BLaER1 treated with 17β-estradiol and CSF1 and Interleukin-3, amounts not matched to agents 10 nM and 100 nM (cell line): ENCODE measurements around the gene ABCB9.

Experiments used
- H3K27ac ChIP-seq, 11 experiments: shearing (Covaris generic); formaldehyde crosslinking; 2 replicates each; pipeline ENCODE4 v1.8.1; 2022
- H3K27me3 ChIP-seq, 11 experiments: shearing (Covaris generic); formaldehyde crosslinking; 2 replicates each; pipeline ENCODE4 v1.8.1; 2022
- H3K36me3 ChIP-seq, 11 experiments: shearing (Covaris generic); formaldehyde crosslinking; 2 replicates each; pipeline ENCODE4 v1.8.1; 2022
- H3K4me1 ChIP-seq, 10 experiments: shearing (Covaris generic); formaldehyde crosslinking; 2 replicates each; pipeline ENCODE4 v1.8.1; 2022
- H3K4me2 ChIP-seq, 11 experiments: shearing (Covaris generic); formaldehyde crosslinking; 2 replicates each; pipeline ENCODE4 v1.8.1; 2022
- H3K4me3 ChIP-seq, 10 experiments: shearing (Covaris generic); formaldehyde crosslinking; 2 replicates each; pipeline ENCODE4 v1.8.1; 2022
- H3K9ac ChIP-seq, 11 experiments: shearing (Covaris generic); formaldehyde crosslinking; 2 replicates each; pipeline ENCODE4 v1.8.1; 2022
- H3K9me3 ChIP-seq, 11 experiments: shearing (Covaris generic); formaldehyde crosslinking; replicated peaks in 1 of 11; 2 replicates each; pipeline ENCODE4 v1.8.1; 2022
- H4K20me1 ChIP-seq, 11 experiments: shearing (Covaris generic); formaldehyde crosslinking; 2 replicates each; pipeline ENCODE4 v1.8.1; 2022
- Cebpa-rat ChIP-seq, 11 experiments: shearing (Covaris generic); IDR thresholded peaks; 2 replicates each; pipeline ENCODE4 v1.8.1; 2022

The ABCB9 gene

DNA sequence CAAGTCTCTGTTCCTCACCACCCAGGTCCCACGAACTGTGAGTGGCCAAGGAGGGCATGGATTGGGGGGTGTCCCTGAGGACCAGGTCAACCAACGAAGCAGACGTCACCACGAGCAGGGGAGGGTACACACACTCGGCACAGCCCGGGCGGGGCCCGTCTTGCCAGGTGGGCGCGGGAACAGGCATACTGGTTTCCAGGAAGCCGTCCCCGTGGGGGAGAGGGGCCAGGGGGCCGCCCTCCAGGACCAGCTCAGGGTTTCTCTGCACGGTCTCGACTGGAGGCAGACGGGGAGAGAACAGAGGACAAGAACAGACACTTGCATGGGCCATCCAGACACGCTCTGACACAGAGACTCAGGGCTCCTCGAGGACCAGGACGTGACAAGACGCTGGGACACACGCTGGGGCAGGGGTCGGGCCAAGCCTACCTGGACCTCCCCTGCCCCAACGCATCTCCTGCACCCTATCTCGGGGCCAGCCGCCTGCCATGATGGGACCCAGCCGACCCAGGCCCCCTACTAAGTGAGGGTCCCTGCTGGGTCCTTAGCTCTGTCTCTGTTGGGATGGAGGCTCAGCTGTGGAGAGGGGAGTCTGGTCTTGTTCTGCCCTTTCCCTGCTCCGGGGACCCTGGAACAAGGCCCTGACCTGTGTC is 25.5 kb upstream of the ABCB9 start:
- Histone ChIP-seq H4K20me1 (peaks cover 0 to 11% (median 0%) of the 10 kb centered on the region in 11 experiments; a peak in 3 of 22 replicates), H3K9ac (no peak overlapping the region), H3K27me3 (no peaks in the 10 kb centered on the region), H3K9me3 (no peaks in the 10 kb centered on the region), H3K4me3 (no peak overlapping the region), H3K4me2 (no peak overlapping the region), H3K4me1 (no peaks in the 10 kb centered on the region), H3K27ac (no peak overlapping the region), H3K36me3 (peaks cover 0 to 56% (median 11%) of the 10 kb centered on the region in 11 experiments; a peak in 10 of 22 replicates)
- no peak for TF ChIP-seq Cebpa-rat (IDR thresholded peaks at IDR 0.05)

DNA sequence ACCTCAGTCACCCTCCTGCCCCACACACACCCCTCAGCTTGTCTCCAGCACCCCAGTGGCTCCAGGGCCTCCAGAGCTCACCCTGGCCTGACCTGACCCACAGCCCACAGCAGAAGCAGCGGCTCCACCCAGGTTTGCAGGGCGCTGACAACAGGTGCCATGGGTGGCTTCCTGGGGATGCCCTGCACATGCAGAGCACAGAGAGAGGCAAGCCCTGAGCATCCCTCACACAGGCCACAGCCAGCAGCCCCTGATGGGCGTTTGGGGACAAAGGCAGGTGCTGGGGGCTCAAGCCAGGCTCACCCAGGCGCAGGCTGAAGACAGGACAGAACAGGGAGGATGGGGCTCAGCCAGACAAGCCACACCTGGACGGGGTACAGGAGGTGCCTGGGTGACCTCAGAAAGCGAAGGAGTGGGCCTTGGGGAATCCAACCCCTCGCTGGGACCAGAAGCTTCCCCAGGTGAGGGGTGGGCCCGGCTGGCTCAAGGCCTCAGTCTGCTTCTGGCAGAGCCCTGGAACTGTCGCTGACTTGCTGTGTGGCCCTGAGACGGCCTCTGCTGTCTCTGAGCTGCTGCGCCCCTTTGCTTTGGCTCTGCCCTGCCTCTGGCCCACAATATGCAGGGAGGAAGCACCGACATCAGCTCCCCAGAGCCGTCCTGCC is 24.8 kb upstream of the ABCB9 start:
- Histone ChIP-seq H3K9ac (no peak overlapping the region), H3K27me3 (no peaks in the 10 kb centered on the region), H3K27ac (no peak overlapping the region), H3K4me2 (no peak overlapping the region), H3K9me3 (no peaks in the 10 kb centered on the region), H3K36me3 (peaks cover 0 to 55% (median 14%) of the 10 kb centered on the region in 11 experiments; a peak in 10 of 22 replicates), H3K4me1 (no peaks in the 10 kb centered on the region), H4K20me1 (peaks cover 0 to 15% (median 0%) of the 10 kb centered on the region in 11 experiments; a peak in 3 of 22 replicates), H3K4me3 (no peak overlapping the region)
- no peak for TF ChIP-seq Cebpa-rat (IDR thresholded peaks at IDR 0.05)

DNA sequence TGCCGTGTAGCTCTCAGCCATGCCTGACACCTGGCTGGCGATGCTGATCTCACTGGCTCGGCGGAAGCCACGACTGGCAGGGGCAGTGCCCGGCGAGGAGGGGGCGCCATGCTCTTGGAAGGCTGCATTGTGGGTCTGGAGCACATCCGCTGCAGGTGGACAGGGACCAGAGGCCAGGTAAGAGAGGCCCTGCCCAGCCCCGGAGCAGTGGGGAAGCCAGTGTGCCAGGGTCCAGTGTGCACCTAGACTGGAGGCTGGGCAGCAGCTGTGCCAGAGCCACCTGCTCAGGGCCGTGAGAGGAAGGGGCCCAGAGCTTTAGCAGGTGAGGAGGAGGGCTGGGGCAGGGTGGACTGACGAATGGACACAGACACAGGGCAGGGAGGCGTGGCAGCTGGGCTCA is 24.3 kb upstream of the ABCB9 start:
- peaks cover 0 to 17% (median 0%) of the 10 kb centered on the region in 11 experiments; a peak in 6 of 22 replicates for H4K20me1 ChIP-seq
- H3K9ac ChIP-seq = no peak overlapping the region
- 0 out of 20 replicates have a peak, but pooled peaks cover 0 to under 1% (median 0%) of the 10 kb centered on the region in 10 experiments for H3K4me1 ChIP-seq
- H3K4me2 ChIP-seq = no peak overlapping the region
- peaks cover 0 to 59% (median 19%) of the 10 kb centered on the region in 11 experiments; a peak in 11 of 22 replicates for H3K36me3 ChIP-seq
- H3K27ac ChIP-seq = no peak overlapping the region
- H3K9me3 ChIP-seq = no peaks in the 10 kb centered on the region
- no peak overlapping the region for H3K4me3 ChIP-seq
- no peak for TF ChIP-seq Cebpa-rat (IDR thresholded peaks at IDR 0.05)
- no peaks in the 10 kb centered on the region for H3K27me3 ChIP-seq

DNA sequence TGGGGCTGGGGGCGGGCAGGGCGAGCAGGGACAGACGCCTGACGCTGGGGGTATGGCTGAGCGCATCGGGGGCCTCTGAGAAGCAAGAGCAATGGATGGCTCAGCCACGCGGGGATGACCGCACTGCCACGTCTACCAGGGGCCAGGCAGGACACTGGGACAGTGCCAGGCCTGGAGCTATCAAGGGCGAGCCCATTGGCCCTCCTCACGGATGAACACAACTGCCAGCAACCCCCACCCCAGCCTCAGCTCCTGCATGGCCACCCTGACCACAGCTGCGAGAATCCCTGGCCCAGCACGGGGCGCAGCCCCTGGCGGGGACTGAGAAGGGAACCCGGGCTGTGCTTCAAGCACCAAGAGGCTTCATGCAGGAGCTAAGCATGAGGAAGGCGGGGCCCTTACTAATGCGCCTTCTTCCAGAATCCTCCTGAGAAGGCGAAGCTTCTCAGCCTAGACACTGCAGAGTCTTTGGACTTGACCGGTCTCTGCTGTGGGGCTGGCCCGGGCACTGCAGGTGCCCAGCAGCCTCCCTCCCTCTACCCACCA is 23.7 kb upstream of the ABCB9 start:
- no peaks in the 10 kb centered on the region for H3K27me3 ChIP-seq

DNA sequence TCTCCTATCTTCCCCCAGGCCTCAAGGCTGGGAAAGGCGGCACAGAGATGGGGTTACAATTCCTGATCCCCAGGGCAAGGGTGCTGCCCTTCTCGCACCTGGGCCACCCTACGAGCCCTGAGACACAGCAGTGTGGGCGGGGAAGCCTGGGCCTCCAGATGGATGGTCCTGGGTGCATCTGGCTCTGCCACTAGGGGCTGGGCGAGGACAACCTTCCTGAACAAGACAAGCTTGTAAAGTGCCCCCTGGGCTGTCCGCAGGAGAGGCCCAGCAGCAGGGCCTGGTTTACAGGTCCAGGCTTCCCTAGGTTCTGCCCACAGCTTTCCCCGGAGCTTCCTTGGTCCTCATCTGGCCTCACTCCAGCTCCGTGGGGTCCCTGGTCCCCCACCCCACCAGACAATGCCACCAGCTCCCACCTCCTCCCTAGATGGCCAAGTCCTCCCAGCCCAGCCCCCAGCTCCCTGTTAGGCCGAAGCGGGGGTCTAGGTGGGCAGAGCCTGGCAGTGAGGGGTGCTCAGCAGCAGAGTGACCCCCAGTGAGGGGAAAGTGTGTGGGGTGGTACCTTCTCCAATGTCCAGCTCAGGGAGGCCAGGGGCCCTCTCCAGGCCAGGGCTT is 23.1 kb upstream of the ABCB9 start:
- no peak overlapping the region for H3K27ac ChIP-seq
- H3K4me1 ChIP-seq = peaks cover 8 to 12% (median 10%) of the 10 kb centered on the region in 10 experiments; a peak in 19 of 20 replicates
- H3K27me3 ChIP-seq = no peaks in the 10 kb centered on the region
- H4K20me1 ChIP-seq = peaks cover 0 to 30% (median 8%) of the 10 kb centered on the region in 11 experiments; a peak in 13 of 22 replicates
- TF ChIP-seq Cebpa-rat (IDR thresholded peaks at IDR 0.05) = no peak
- H3K9me3 ChIP-seq = no peaks in the 10 kb centered on the region
- H3K4me2 ChIP-seq = no peak overlapping the region
- H3K36me3 ChIP-seq = peaks cover 0 to 71% (median 20%) of the 10 kb centered on the region in 11 experiments; a peak in 12 of 22 replicates
- H3K9ac ChIP-seq = no peak overlapping the region
- no peak overlapping the region for H3K4me3 ChIP-seq

More for the DNA sequence above, 23.7 kb upstream of the ABCB9 start:
- Histone ChIP-seq H3K9ac (no peak overlapping the region), H3K4me3 (no peak overlapping the region), H4K20me1 (peaks cover 0 to 24% (median 2%) of the 10 kb centered on the region in 11 experiments; a peak in 8 of 22 replicates), H3K4me1 (peaks cover 2 to 6% (median 4%) of the 10 kb centered on the region in 10 experiments; a peak in 16 of 20 replicates), H3K4me2 (no peak overlapping the region), H3K9me3 (no peaks in the 10 kb centered on the region), H3K27ac (no peak overlapping the region), H3K36me3 (peaks cover 0 to 64% (median 20%) of the 10 kb centered on the region in 11 experiments; a peak in 12 of 22 replicates)
- TF ChIP-seq Cebpa-rat (IDR thresholded peaks at IDR 0.05) = no peak

DNA sequence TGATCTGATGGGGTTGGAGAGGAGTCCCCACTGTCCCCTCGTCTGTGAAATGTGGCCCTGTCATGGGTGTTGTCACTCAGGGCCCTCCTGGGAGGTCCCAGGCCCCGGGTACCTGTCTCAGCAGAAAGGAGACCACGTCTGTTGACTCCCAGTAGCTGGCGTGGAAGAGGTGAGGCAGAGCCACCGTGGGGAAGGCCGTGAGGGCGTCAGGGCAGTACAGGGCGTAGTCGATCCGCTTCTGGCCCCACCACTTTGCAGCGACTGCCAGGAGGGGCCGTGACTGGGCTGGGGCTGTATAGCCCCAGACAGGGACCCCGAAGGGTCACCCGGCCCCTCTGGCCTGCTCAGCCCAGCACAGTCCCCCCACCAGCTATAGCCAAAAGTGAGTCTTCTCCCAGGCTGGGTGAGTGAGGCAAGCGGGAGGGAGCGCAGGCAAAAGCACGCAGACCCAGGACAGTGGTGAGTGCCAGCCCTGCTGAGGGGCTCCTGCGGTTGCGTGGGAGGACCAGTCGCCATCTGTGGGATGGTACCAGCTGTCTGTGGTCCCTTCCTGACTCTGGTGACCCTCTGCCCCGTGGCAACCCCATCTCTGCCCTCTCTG is 22.4 kb upstream of the ABCB9 start:
- no peak overlapping the region for H3K9ac ChIP-seq
- no peak for TF ChIP-seq Cebpa-rat (IDR thresholded peaks at IDR 0.05)

DNA sequence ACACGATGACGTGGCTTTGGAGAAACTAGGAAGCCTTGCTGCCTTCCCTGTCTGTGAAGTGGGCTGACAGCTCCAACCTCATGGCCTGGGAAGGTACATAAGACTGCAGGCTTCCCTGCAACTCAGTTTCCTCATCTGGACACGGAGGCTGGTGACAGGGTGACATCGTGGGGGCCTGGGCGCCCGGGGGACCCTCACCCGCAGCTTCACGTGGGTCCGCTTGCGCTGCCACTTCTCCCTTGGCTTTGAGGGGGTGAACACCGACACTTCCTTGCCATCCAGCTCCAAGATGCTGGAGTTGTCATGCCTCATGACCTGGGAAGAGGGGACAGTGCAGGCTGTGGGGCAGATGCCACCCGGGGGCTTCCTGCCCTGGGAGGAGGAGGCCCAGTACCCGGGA is 21.8 kb upstream of the ABCB9 start:
- Histone ChIP-seq H3K36me3 (peaks cover 0 to 76% (median 23%) of the 10 kb centered on the region in 11 experiments; a peak in 20 of 22 replicates), H3K9me3 (no peaks in the 10 kb centered on the region)
- no peak for TF ChIP-seq Cebpa-rat (IDR thresholded peaks at IDR 0.05)

More for the DNA sequence above, 22.4 kb upstream of the ABCB9 start:
- peaks cover 15 to 19% (median 16%) of the 10 kb centered on the region in 10 experiments for H3K4me1 ChIP-seq
- H4K20me1 ChIP-seq = peaks cover 4 to 36% (median 12%) of the 10 kb centered on the region in 11 experiments; a peak in 17 of 22 replicates
- no peak overlapping the region for H3K4me3 ChIP-seq
- H3K27ac ChIP-seq = no peak overlapping the region
- no peaks in the 10 kb centered on the region for H3K27me3 ChIP-seq
- peaks cover 0 to 76% (median 20%) of the 10 kb centered on the region in 11 experiments; a peak in 13 of 22 replicates for H3K36me3 ChIP-seq
- H3K9me3 ChIP-seq = no peaks in the 10 kb centered on the region
- H3K4me2 ChIP-seq = no peak overlapping the region

DNA sequence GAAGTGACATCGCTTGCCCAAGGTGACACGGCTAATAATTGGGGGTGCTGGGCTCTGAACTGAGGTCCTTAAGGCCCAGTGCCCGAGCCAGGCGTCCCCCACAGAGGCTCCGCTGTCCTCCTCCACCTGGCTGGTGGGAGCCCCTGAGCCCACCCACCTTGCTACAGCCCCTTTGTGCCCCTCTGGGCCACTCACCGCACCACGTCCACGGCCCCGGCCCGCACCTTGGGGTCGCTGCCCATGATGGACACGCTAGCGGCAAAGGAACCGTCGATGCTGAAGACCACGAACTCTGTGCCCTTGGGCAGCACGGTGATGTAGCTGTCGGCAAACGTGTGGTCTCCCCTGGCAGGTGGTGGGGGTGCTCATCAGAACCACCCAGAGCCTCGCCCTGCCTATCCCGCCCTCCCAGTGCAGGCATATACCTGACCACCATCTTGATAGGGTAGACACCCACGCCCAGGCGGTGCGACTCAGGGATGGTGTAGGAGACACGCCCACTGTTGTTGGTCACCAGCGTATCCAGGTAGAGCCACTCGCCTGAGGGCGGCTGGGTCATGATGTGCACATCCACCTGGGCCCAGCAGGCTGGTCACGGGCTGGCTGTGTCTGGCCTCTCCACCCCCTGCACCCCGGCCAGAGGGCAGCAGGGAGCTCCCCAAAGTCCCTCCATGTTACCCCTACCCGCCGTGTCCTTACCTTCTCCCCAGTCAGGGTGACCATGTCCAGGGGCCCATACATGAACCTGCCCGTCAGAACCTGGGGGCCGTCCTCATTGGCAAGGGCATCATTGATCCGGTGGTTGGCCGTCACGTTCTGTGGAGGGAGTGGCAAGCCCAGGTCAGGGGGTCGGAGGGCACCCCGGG is 21.1 kb upstream of the ABCB9 start:
- H3K36me3 ChIP-seq = peaks cover 3 to 81% (median 30%) of the 10 kb centered on the region in 11 experiments; a peak in 21 of 22 replicates
- H3K27me3 ChIP-seq = no peaks in the 10 kb centered on the region
- no peak overlapping the region for H3K27ac ChIP-seq

More for the DNA sequence above, 21.8 kb upstream of the ABCB9 start:
- Histone ChIP-seq H3K27me3 (no peaks in the 10 kb centered on the region), H3K9ac (no peak overlapping the region), H3K27ac (no peak overlapping the region), H4K20me1 (peaks cover 9 to 41% (median 19%) of the 10 kb centered on the region in 11 experiments; a peak in 20 of 22 replicates), H3K4me1 (peaks cover 21 to 25% (median 23%) of the 10 kb centered on the region in 10 experiments), H3K4me3 (no peak overlapping the region), H3K4me2 (no peak overlapping the region)

More for the DNA sequence above, 21.1 kb upstream of the ABCB9 start:
- no peaks in the 10 kb centered on the region for H3K9me3 ChIP-seq
- H4K20me1 ChIP-seq = peaks cover 16 to 48% (median 26%) of the 10 kb centered on the region in 11 experiments; a peak in 20 of 22 replicates
- no peak overlapping the region for H3K9ac ChIP-seq
- H3K4me3 ChIP-seq = no peak overlapping the region
- no peak overlapping the region for H3K4me2 ChIP-seq
- peaks cover 29 to 33% (median 30%) of the 10 kb centered on the region in 10 experiments for H3K4me1 ChIP-seq
- TF ChIP-seq Cebpa-rat (IDR thresholded peaks at IDR 0.05) = no peak
